Measurements from ENCODE around the gene MED8. TPM values are rescaled to one million over a fixed set of nuclear protein-coding genes. Genes with fewer than 3 reads are reported as not detected.

Gene MED8
- total and polyA plus RNA-seq, 2 of the 13 experiments (the other 11 are each of a cell fraction or from before 2014, with no cell fraction given): 16.9 to 77.4 TPM

DNA sequence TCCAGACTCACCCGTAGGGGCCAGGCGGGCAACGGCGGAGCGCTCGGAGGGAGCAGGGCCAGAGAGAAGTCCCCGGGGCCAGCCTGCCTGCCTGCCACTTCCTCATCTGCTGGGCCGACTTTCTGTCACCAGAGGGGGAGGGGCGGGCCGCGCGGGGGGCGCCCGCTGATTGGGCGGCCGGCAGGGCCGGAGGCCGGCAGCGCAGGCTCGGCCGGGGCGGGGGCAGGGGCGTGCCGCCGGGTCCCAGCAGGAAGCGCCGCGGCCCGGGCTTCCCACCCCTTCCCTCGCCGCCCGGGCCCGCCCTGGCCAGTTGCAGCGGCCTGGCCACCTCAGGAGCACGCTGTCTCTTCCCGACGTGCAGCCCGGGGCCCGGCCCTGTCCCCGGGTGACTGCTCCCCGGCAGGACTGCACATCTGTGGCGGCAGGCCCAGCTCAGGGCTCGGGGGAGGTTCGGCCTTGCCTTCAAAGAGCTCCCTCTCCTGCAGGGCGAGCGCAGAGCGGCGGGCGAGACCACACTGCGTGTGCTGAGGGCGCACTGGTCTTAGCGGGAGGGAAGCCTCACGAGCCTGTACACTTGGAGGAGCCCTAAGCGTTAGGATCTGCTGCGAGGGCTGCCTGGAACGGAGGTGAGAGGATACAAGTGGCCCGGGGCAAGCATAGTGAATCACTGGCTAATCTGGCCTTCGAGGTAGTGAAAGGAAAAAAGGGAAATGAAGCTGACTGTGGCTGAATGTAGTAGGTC is 21.5 kb downstream of the MED8 start, which contains the start of gene ELOVL1 (continued):
- TF ChIP-seq ZNF609 (CRISPR knock-in tag; IDR thresholded peaks at IDR 0.05; ENCODE audit: borderline replicate concordance) (no peak), ZNF589 (CRISPR knock-in tag; conservative IDR thresholded peaks at IDR 0.05) (no peak; the same call in 1 of the 2 replicates), ZSCAN22 (CRISPR knock-in tag; IDR thresholded peaks at IDR 0.05) (no peak), MBNL3 (CRISPR knock-in tag; conservative IDR thresholded peaks at IDR 0.05) (no peak), ZNF180 (CRISPR knock-in tag; IDR thresholded peaks at IDR 0.05; ENCODE audit: borderline replicate concordance, low read depth) (no peak), TMF1 (CRISPR knock-in tag; IDR thresholded peaks at IDR 0.05; ENCODE audit: low read depth) (peak; percentile 89), ZMYM2 (CRISPR knock-in tag; IDR thresholded peaks at IDR 0.05) (0 out of 2 replicates have a peak, but pooled peaks have one; percentile 60), EP300 (IDR thresholded peaks at IDR 0.05; ENCODE audit: low read depth in 2 of 2, low read length in 2 of 2) (no peak), EP300 (CRISPR knock-in tag; IDR thresholded peaks at IDR 0.05; ENCODE audit: borderline replicate concordance) (0 out of 2 replicates have a peak, but pooled peaks have one; percentile 20), ZFX (CRISPR knock-in tag; IDR thresholded peaks at IDR 0.05; ENCODE audit: low read depth) (peak; percentile 98), ARNT (IDR thresholded peaks at IDR 0.05) (no peak), ZNF615 (CRISPR knock-in tag; IDR thresholded peaks at IDR 0.05; ENCODE audit: borderline replicate concordance) (no peak), ZNF30 (CRISPR knock-in tag; IDR thresholded peaks at IDR 0.05) (no peak), CBX1 (IDR thresholded peaks at IDR 0.05; ENCODE audit: low read depth) (no peak), ZNF574 (CRISPR knock-in tag; IDR thresholded peaks at IDR 0.05) (peak; percentile 63), NR1H2 (CRISPR knock-in tag; IDR thresholded peaks at IDR 0.05; ENCODE audit: borderline replicate concordance, low read depth) (peak; percentile 92), TOPORS (CRISPR knock-in tag; IDR thresholded peaks at IDR 0.05) (peak; percentile 92), AGO1 (IDR thresholded peaks at IDR 0.05; ENCODE audit: low read depth, low read length, poor library complexity, severe bottlenecking) (peak; percentile 31)
- TF ChIP-seq, protein P1, sequence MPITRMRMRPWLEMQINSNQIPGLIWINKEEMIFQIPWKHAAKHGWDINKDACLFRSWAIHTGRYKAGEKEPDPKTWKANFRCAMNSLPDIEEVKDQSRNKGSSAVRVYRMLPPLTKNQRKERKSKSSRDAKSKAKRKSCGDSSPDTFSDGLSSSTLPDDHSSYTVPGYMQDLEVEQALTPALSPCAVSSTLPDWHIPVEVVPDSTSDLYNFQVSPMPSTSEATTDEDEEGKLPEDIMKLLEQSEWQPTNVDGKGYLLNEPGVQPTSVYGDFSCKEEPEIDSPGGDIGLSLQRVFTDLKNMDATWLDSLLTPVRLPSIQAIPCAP (CRISPR knock-in tag; IDR thresholded peaks at IDR 0.05; ENCODE audit: low read depth): 0 out of 2 replicates have a peak, but pooled peaks have one; percentile 33

Measured in HepG2 (cell line).